ENCODE results near the gene AGPAT3. TPM values are rescaled to one million over a fixed set of nuclear protein-coding genes. Genes with fewer than 3 reads are reported as not detected.

AGPAT3 gene
- total RNA-seq, 2 experiments from 2014 or later = 80.3 to 93.1 TPM

GRCh38 chr21:44028287-44028659, 163.2 kb downstream of the AGPAT3 start:
- Mint-ChIP-seq H3K27ac (peak overlapping the region; percentile 20), H3K27me3 (no peaks in the 10 kb centered on the region), H3K4me3 (no peak overlapping the region), H3K4me1 (peaks cover 53% of the 10 kb centered on the region), H3K9me3 (no peaks in the 10 kb centered on the region), H3K36me3 (ENCODE audit: low read depth) (peaks cover 26% of the 10 kb centered on the region)
- no peak for DNase-seq
- ChIA-PET POLR2A (no interaction called here), CTCF (no interaction called here)

GRCh38 chr21:44029460-44030087, 164.6 kb downstream of the AGPAT3 start:
- CTCF ChIA-PET = no interaction called here

GRCh38 chr21:44035244-44035643, 170.2 kb downstream of the AGPAT3 start:
- DNase-seq = no peak
- H3K27me3 Mint-ChIP-seq = no peaks in the 10 kb centered on the region
- no peaks in the 10 kb centered on the region for H3K9me3 Mint-ChIP-seq
- no peak overlapping the region for H3K4me3 Mint-ChIP-seq
- no peak overlapping the region for H3K27ac Mint-ChIP-seq
- H3K4me1 Mint-ChIP-seq = peaks cover 14% of the 10 kb centered on the region
- POLR2A ChIA-PET = no interaction called here
- CTCF ChIA-PET = interaction anchor here (0.7 to 1.0 kb wide), 2 partner anchors 11 to 22 kb away, joined by 3 read pairs; no protein-coding TSS in a partner anchor
- peaks cover 35% of the 10 kb centered on the region for H3K36me3 Mint-ChIP-seq (ENCODE audit: low read depth)

More at GRCh38 chr21:44029460-44030087, 164.6 kb downstream of the AGPAT3 start:
- no peak for DNase-seq
- Mint-ChIP-seq H3K27ac (no peak overlapping the region), H3K4me3 (no peak overlapping the region), H3K4me1 (peaks cover 44% of the 10 kb centered on the region), H3K27me3 (no peaks in the 10 kb centered on the region), H3K9me3 (no peaks in the 10 kb centered on the region), H3K36me3 (ENCODE audit: low read depth) (peaks cover 29% of the 10 kb centered on the region)
- POLR2A ChIA-PET = no interaction called here

Other genes with a start within 250 kb of the AGPAT3 start
- under 1 TPM; 0.56 to 0.72 TPM for gene HSF2BP, start 205.7 kb upstream of the AGPAT3 start, total RNA-seq
- 10 to 100 TPM; 47.7 to 48.1 TPM for gene RRP1B, start 205.7 kb upstream of the AGPAT3 start, total RNA-seq
- 10 to 100 TPM; 74.0 to 81.4 TPM for gene PDXK, start 146.1 kb upstream of the AGPAT3 start, total RNA-seq
- gene CSTB, start 88.9 kb upstream of the AGPAT3 start, total RNA-seq = 10 to 100 TPM; 44.4 to 48.7 TPM
- gene RRP1, start 75.6 kb upstream of the AGPAT3 start, total RNA-seq = 10 to 100 TPM; 25.3 to 28.5 TPM
- gene TRAPPC10, start 147.1 kb downstream of the AGPAT3 start, total RNA-seq = 10 to 100 TPM; 61.7 to 76.9 TPM
- gene PWP2, start 242.2 kb downstream of the AGPAT3 start, total RNA-seq = 10 to 100 TPM; 24.2 to 29.0 TPM